H1 (cell line): ENCODE results near the gene LILRB2. TPM values are rescaled to one million over a fixed set of nuclear protein-coding genes. Genes with fewer than 3 reads are reported as not detected.

Experiments
- CTCF ChIA-PET: fragments of 300-600 bp; sonication (Branson Sonifier 250); formaldehyde crosslinking; loops from one replicate; lab custom pipeline; 2021; ENCODE audit not compliant: partially characterized antibody; lab: Charles Lee
- POLR2A ChIA-PET: fragments of 300-600 bp; sonication (Branson Sonifier 250); formaldehyde crosslinking; loops from one replicate; lab custom pipeline; 2021; ENCODE audit warnings: inconsistent platforms; ENCODE audit not compliant: partially characterized antibody; lab: Charles Lee
- DNase-seq, 2 experiments: peaks; one replicate each; pipeline versions ENCODE4 v3.0.0 to v3.0.0-alpha.2; 2010 to 2022; ENCODE audit warnings: low spot score in 2 of 2, low read depth in 1 of 2, mixed read lengths in 1 of 2
- FAIRE-seq: peaks from 2 replicates; lab custom pipeline; 2011; peaks lifted over from hg19 to GRCh38; lab: Jason Lieb, UNC
- H2AFZ ChIP-seq: 2 replicates; pipeline ENCODE4 v1.8.1; 2012; ENCODE audit warnings: low read length, inconsistent platforms
- H2AK5ac ChIP-seq: 2 replicates; pipeline ENCODE4 v1.6.1; 2013; ENCODE audit warnings: low read depth, low read length
- H2BK120ac ChIP-seq: replicated peaks from 2 replicates; pipeline ENCODE3; 2013; ENCODE audit warnings: low read depth, low read length, inconsistent platforms
- H2BK12ac ChIP-seq: 2 replicates; pipeline ENCODE4 v1.6.1; 2013; ENCODE audit warnings: low read depth, low read length
- H2BK15ac ChIP-seq: 2 replicates; pipeline ENCODE4 v1.6.1; 2013; ENCODE audit warnings: low read length
- H2BK20ac ChIP-seq: 2 replicates; pipeline ENCODE4 v1.6.1; 2013; ENCODE audit warnings: low read length
- H2BK5ac ChIP-seq: 2 replicates; pipeline ENCODE4 v1.6.1; 2013; ENCODE audit warnings: low read depth, low read length
- H3K14ac ChIP-seq: 2 replicates; pipeline ENCODE4 v1.6.1; 2013; ENCODE audit warnings: inconsistent platforms; ENCODE audit not compliant: insufficient read length
- H3K18ac ChIP-seq: 2 replicates; pipeline ENCODE4 v1.6.1; 2013; ENCODE audit warnings: low read length; ENCODE audit errors: extremely low read depth
- H3K23ac ChIP-seq: 2 replicates; pipeline ENCODE4 v1.6.1; 2013; ENCODE audit warnings: inconsistent platforms; ENCODE audit not compliant: insufficient read length
- H3K23me2 ChIP-seq: 2 replicates; pipeline ENCODE4 v1.6.1; 2013; ENCODE audit warnings: low read depth, low read length
- H3K27ac ChIP-seq: 2 replicates; pipeline ENCODE4 v1.6.1; 2011; ENCODE audit warnings: low read depth, low read length, inconsistent platforms
- H3K27me3 ChIP-seq, 4 experiments: replicated peaks in 1 of 4; 1 replicate in 1 of 4; 2 replicates in 3 of 4; pipeline versions ENCODE4 v1.6.1 to v1.8.1; 2011 to 2013; ENCODE audit warnings: low read length in 3 of 4, mild to moderate bottlenecking in 3 of 4, inconsistent platforms in 2 of 4, mixed read lengths in 2 of 4, moderate library complexity in 1 of 4; ENCODE audit not compliant: control insufficient read depth in 3 of 4, insufficient read depth in 3 of 4; ENCODE audit errors: extremely low read depth in 1 of 4
- H3K36me3 ChIP-seq, 4 experiments: 2 replicates each; pipeline versions ENCODE4 v1.6.1 to v1.8.1; 2011 to 2013; ENCODE audit warnings: mild to moderate bottlenecking in 4 of 4, low read length in 3 of 4, moderate library complexity in 2 of 4, control low read depth in 1 of 4, inconsistent platforms in 1 of 4; ENCODE audit not compliant: insufficient read depth in 4 of 4, control insufficient read depth in 2 of 4
- H3K4ac ChIP-seq: replicated peaks from 2 replicates; pipeline ENCODE3; 2013; ENCODE audit warnings: low read length, low read depth, mixed read lengths, inconsistent platforms; ENCODE audit not compliant: insufficient read length
- H3K4me1 ChIP-seq, 4 experiments: replicated peaks in 1 of 4; 1 replicate in 1 of 4; 2 replicates in 3 of 4; pipeline versions ENCODE4 v1.6.1 to v1.8.1; 2011 to 2013; ENCODE audit warnings: low read length in 3 of 4, inconsistent platforms in 2 of 4, mixed read lengths in 1 of 4; ENCODE audit not compliant: insufficient read depth in 4 of 4, control insufficient read depth in 3 of 4
- H3K4me2 ChIP-seq, 2 experiments: 2 replicates each; pipeline versions ENCODE4 v1.6.1 to v1.8.1; 2011 to 2013; ENCODE audit warnings: low read depth in 2 of 2, low read length in 2 of 2, control low read depth in 1 of 2, inconsistent platforms in 1 of 2, mild to moderate bottlenecking in 1 of 2; ENCODE audit not compliant: insufficient read depth in 1 of 2
- H3K4me3 ChIP-seq, 4 experiments: fragments of 200-600, 300-600 bp in 1 of 4; sonication (generic), shearing (Covaris generic), sonication (Bioruptor Twin) in 1 of 4; 2 replicates each; pipeline versions ENCODE4 v1.5.1 to v1.8.1; 2011 to 2016; ENCODE audit warnings: low read length in 4 of 4, low read depth in 3 of 4, control low read depth in 2 of 4, inconsistent platforms in 2 of 4, mild to moderate bottlenecking in 2 of 4, mixed read lengths in 1 of 4, moderate library complexity in 1 of 4; ENCODE audit not compliant: insufficient read depth in 2 of 4; ENCODE audit errors: extremely low read depth in 1 of 4
- H3K56ac ChIP-seq: replicated peaks from 2 replicates; pipeline ENCODE3; 2013; ENCODE audit warnings: low read depth, mild to moderate bottlenecking, mixed read lengths, low read length, inconsistent platforms; ENCODE audit not compliant: insufficient read length
- H3K79me1 ChIP-seq: 2 replicates; pipeline ENCODE4 v1.6.1; 2013; ENCODE audit warnings: low read depth, low read length, control low read depth
- H3K79me2 ChIP-seq, 2 experiments: 2 replicates each; pipeline versions ENCODE4 v1.6.1 to v1.8.1; 2012 to 2013; ENCODE audit warnings: low read length in 2 of 2, mild to moderate bottlenecking in 2 of 2, inconsistent platforms in 1 of 2; ENCODE audit not compliant: insufficient read depth in 2 of 2, control insufficient read depth in 1 of 2
- H3K9ac ChIP-seq, 4 experiments: replicated peaks in 1 of 4; 1 replicate in 1 of 4; 2 replicates in 3 of 4; pipeline versions ENCODE4 v1.6.1 to v1.8.1; 2011 to 2013; ENCODE audit warnings: low read depth in 3 of 4, low read length in 3 of 4, control low read depth in 2 of 4, mild to moderate bottlenecking in 2 of 4, moderate library complexity in 2 of 4, inconsistent platforms in 1 of 4; ENCODE audit errors: extremely low read depth in 1 of 4
- H3K9me3 ChIP-seq, 2 experiments: 2 replicates each; pipeline versions ENCODE4 v1.6.1 to v1.8.1; 2012 to 2013; ENCODE audit warnings: mild to moderate bottlenecking in 2 of 2, moderate library complexity in 2 of 2, control low read depth in 1 of 2, inconsistent platforms in 1 of 2, low read depth in 1 of 2, low read length in 1 of 2, mixed read lengths in 1 of 2; ENCODE audit not compliant: insufficient read depth in 2 of 2
- H4K20me1 ChIP-seq, 2 experiments: replicated peaks in 1 of 2; 2 replicates each; pipeline versions ENCODE3 to v1.8.1; 2011 to 2013; ENCODE audit warnings: inconsistent platforms in 2 of 2, low read length in 2 of 2, mild to moderate bottlenecking in 1 of 2; ENCODE audit not compliant: insufficient read depth in 2 of 2, control insufficient read depth in 1 of 2
- H4K5ac ChIP-seq: 2 replicates; pipeline ENCODE4 v1.6.1; 2013; ENCODE audit warnings: low read length, low read depth, mixed read lengths, inconsistent platforms; ENCODE audit not compliant: insufficient read length
- H4K8ac ChIP-seq: 2 replicates; pipeline ENCODE4 v1.8.0; 2013; ENCODE audit warnings: mild to moderate bottlenecking, moderate library complexity, low read length, inconsistent platforms; ENCODE audit not compliant: insufficient read depth; ENCODE audit errors: extremely low read depth
- H4K91ac ChIP-seq: replicated peaks from 2 replicates; pipeline ENCODE3; 2013; ENCODE audit warnings: low read length, mixed read lengths, inconsistent platforms; ENCODE audit not compliant: insufficient read length
- CHD2 ChIP-seq: IDR thresholded peaks from 2 replicates; pipeline ENCODE4 v1.6.1; 2012; ENCODE audit warnings: low read length, improper control_type of control experiment
- EP300 ChIP-seq, 2 experiments: IDR thresholded peaks; 1 replicate in 1 of 2; 2 replicates in 1 of 2; pipeline ENCODE4 v1.6.1; 2011 to 2012; ENCODE audit warnings: low read depth in 2 of 2, low read length in 2 of 2, mild to moderate bottlenecking in 2 of 2, borderline replicate concordance in 1 of 2, inconsistent platforms in 1 of 2, moderate library complexity in 1 of 2
- POLR2AphosphoS5 ChIP-seq: IDR thresholded peaks from 2 replicates; pipeline ENCODE4 v1.6.1; 2011; ENCODE audit warnings: low read depth, low read length
- RBBP5 ChIP-seq: IDR thresholded peaks from 2 replicates; pipeline ENCODE4 v1.7.1; 2012; ENCODE audit warnings: low read depth, mild to moderate bottlenecking, inconsistent platforms, low read length, moderate library complexity, borderline replicate concordance
- RNF2 ChIP-seq: fragments of 200-900, 300-1000 bp; sonication (generic); IDR thresholded peaks from 2 replicates; pipeline ENCODE4 v1.7.1; 2016; ENCODE audit warnings: borderline replicate concordance, low read depth, mild to moderate bottlenecking, antibody characterized with exemption, low read length; ENCODE audit not compliant: poor library complexity, severe bottlenecking; ENCODE audit errors: missing control alignments
- RXRA ChIP-seq: IDR thresholded peaks from 2 replicates; pipeline ENCODE4 v1.6.1; 2011; ENCODE audit warnings: low read depth, mild to moderate bottlenecking, low read length, moderate library complexity; ENCODE audit not compliant: insufficient read depth
- SP2 ChIP-seq: IDR thresholded peaks from 2 replicates; pipeline ENCODE4 v1.6.1; 2012; ENCODE audit warnings: mild to moderate bottlenecking, low read length, inconsistent platforms
- SRF ChIP-seq: IDR thresholded peaks from 2 replicates; pipeline ENCODE4 v1.6.1; 2011; ENCODE audit warnings: mild to moderate bottlenecking, low read depth, low read length, moderate library complexity
- TEAD4 ChIP-seq: IDR thresholded peaks from 2 replicates; pipeline ENCODE4 v1.6.1; 2012; ENCODE audit warnings: low read depth, low read length, inconsistent platforms, mixed read lengths
- whole genome bisulfite sequencing, 2 experiments: shearing (Covaris generic) in 1 of 2; methylation state at CpG; one replicate each; pipeline versions ENCODE4 v1.1.6 to v1.1.7; 2013 to 2015; ENCODE audit warnings: low lambda C conversion rate in 2 of 2, mixed read lengths in 2 of 2, inconsistent platforms in 1 of 2, low coverage in 1 of 2, missing lambda C conversion rate in 1 of 2; ENCODE audit not compliant: insufficient replicate concordance in 2 of 2, insufficient coverage in 1 of 2, insufficient read length in 1 of 2; ENCODE audit errors: extremely low coverage in 1 of 2, missing lambda C conversion rate in 1 of 2; 5-methylcytosine and 5-hydroxymethylcytosine counted together
- polyA plus RNA-seq, 7 experiments: library from polyadenylated mRNA; depleted of rRNA in 3 of 7; stranded (reverse) in 5 of 7; unstranded in 2 of 7; fragments of >200 nt in 5 of 7; fragments of 200-250 nt in 2 of 7; gene quantifications; 1 replicate in 5 of 7; 2 replicates in 1 of 7; 4 replicates in 1 of 7; pipeline versions ENCODE4 v1.2.1 to v1.2.3, GENCODE V29; 2011 to 2013; ENCODE audit warnings: missing spikeins in 2 of 7, mixed read lengths in 2 of 7
- total RNA-seq: library from RNA; stranded (reverse); fragmentation: NEBNext Ultra II Directional; extraction: Animal tissue kit (Norgen Biotek cat#: 25700); gene quantifications from 2 replicates; pipeline ENCODE4 v1.2.1, GENCODE V29; 2021
- TF ChIP-seq, protein P1 (sequence below): IDR thresholded peaks from 2 replicates; pipeline ENCODE4 v1.6.1; 2011; ENCODE audit warnings: low read length, improper control_type of control experiment

Gene LILRB2
- total and polyA plus RNA-seq, 2 of the 8 experiments (the other 6 are each of a cell fraction or from before 2014, with no cell fraction given) = not detected

DNA sequence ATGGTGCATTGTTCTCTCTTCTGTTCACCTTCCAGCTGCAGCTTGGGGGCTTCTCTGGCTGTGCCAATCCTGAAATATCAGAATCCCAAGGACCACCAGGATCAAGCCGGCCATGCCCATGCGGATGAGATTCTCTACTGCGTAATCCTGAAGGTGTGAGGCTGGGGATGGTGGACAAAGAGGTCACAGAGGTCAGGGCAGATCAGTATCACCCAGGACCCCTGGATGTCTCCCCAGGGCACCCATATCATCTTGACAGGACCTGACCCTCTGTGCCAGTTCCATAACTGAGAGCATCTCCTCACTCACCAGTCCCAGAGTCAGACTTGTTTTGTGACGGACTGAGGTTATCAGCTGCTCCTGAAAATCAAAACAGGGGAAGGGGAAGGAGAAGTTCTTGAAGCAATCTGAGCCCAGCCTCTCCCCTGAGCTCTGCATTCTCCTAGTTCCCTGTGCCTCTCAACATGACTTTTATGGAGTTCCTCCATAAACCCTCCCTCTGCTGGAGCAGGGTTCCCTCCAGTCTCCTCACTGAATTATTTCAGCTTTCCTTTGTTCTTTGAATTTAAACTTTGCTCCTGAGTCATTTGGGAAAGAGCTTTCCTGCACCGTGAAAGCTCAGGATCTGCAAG lies 26.6 kb upstream of the LILRB2 start:
- no peaks in the 10 kb centered on the region for H3K27me3 ChIP-seq
- no peak overlapping the region for H4K91ac ChIP-seq
- H3K27ac ChIP-seq = no peak overlapping the region
- no peak overlapping the region for H2BK15ac ChIP-seq
- H3K4ac ChIP-seq = no peak overlapping the region
- no peak overlapping the region for H4K5ac ChIP-seq
- ChIA-PET POLR2A (interaction anchor here (0.9 kb wide), 2 partner anchors 9 to 107 kb away, joined by 3 to 4 read pairs; partner anchors contain the start of gene RPS9), CTCF (interaction anchor here (0.8 to 1.1 kb wide), 6 partner anchors 9 to 81 kb away, joined by 3 to 4 read pairs (median 3); no protein-coding TSS in a partner anchor)
- H3K4me1 ChIP-seq = no peaks in the 10 kb centered on the region
- DNase-seq = no peak
- H4K20me1 ChIP-seq = peaks cover 0 to 1% of the 10 kb centered on the region in 2 experiments
- H3K4me3 ChIP-seq = no peak overlapping the region
- no peaks in the 10 kb centered on the region for H3K79me1 ChIP-seq
- H3K18ac ChIP-seq = no peak overlapping the region
- H2BK12ac ChIP-seq = no peak overlapping the region
- TF ChIP-seq RXRA (no peak), SRF (no peak), CHD2 (no peak), SP2 (no peak), TEAD4 (no peak), EP300 (IDR thresholded peaks at IDR 0.05; ENCODE audit: borderline replicate concordance in 1 of 2, low read depth in 2 of 2, low read length in 2 of 2) (no peak), RNF2 (no peak), POLR2AphosphoS5 (no peak), RBBP5 (no peak)
- TF ChIP-seq, protein P1, sequence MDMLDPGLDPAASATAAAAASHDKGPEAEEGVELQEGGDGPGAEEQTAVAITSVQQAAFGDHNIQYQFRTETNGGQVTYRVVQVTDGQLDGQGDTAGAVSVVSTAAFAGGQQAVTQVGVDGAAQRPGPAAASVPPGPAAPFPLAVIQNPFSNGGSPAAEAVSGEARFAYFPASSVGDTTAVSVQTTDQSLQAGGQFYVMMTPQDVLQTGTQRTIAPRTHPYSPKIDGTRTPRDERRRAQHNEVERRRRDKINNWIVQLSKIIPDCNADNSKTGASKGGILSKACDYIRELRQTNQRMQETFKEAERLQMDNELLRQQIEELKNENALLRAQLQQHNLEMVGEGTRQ = no peak
- no peak overlapping the region for H2BK20ac ChIP-seq
- H3K36me3 ChIP-seq = no peaks in the 10 kb centered on the region
- H3K4me2 ChIP-seq = no peak overlapping the region
- no peak overlapping the region for H3K23ac ChIP-seq
- no peaks in the 10 kb centered on the region for H3K23me2 ChIP-seq
- no peak overlapping the region for H2AK5ac ChIP-seq
- H2BK5ac ChIP-seq = no peak overlapping the region
- H3K9ac ChIP-seq = no peak overlapping the region
- no peak overlapping the region for H3K56ac ChIP-seq
- no peak overlapping the region for H2BK120ac ChIP-seq
- H2AFZ ChIP-seq = no peak overlapping the region
- no peak overlapping the region for H3K14ac ChIP-seq
- 92% methylated on average over 5 of the region's 5 CpGs; no CpG with 5 or more reads in 1 of the 2 experiments for WGBS, 2 experiments
- H3K9me3 ChIP-seq = no peaks in the 10 kb centered on the region; a peak in 1 of 4 replicates
- no peaks in the 10 kb centered on the region for H3K79me2 ChIP-seq
- no peak for FAIRE-seq
- no peak overlapping the region for H4K8ac ChIP-seq
